B cell (primary cell): ENCODE data around the gene RHCE. TPM values are rescaled to one million over a fixed set of nuclear protein-coding genes. Genes with fewer than 3 reads are reported as not detected.

ENCODE experiments used
- ATAC-seq: fragments of 200-7000 bp; cut with Tn5 transposase; one replicate; pipeline ENCODE4 v1.10.0; 2021; ENCODE audit warnings: low read depth, mild to moderate bottlenecking, moderate number of reproducible peaks, moderate library complexity
- CTCF ChIA-PET: fragments of 350-600 bp; sonication (Branson Sonifier 250); formaldehyde crosslinking; loops from one replicate; lab custom pipeline; 2021; ENCODE audit warnings: antibody characterized with exemption, inconsistent platforms; lab: Charles Lee
- POLR2A ChIA-PET: fragments of 350-600 bp; sonication (Branson Sonifier 250); formaldehyde crosslinking; loops from one replicate; lab custom pipeline; 2021; ENCODE audit warnings: antibody characterized with exemption; lab: Charles Lee
- DNase-seq: peaks from one replicate; pipeline ENCODE4 v3.0.0; 2013
- H2AFZ ChIP-seq: 2 replicates; pipeline ENCODE4 v1.6.1; 2012; ENCODE audit warnings: mild to moderate bottlenecking, low read depth, low read length; ENCODE audit not compliant: insufficient read depth, poor library complexity, severe bottlenecking
- H3K27ac ChIP-seq, 2 donors: 1 replicate in 1 of 2; 2 replicates in 1 of 2; pipeline ENCODE4 v1.5.1; 2012 to 2013; ENCODE audit warnings: low read length in 2 of 2, mild to moderate bottlenecking in 2 of 2, moderate library complexity in 1 of 2
- H3K27me3 ChIP-seq, 4 experiments: fragments of 200-600 bp in 1 of 4; sonication (generic) in 1 of 4; replicated peaks in 1 of 4; 1 replicate in 2 of 4; 2 replicates in 2 of 4; pipeline versions ENCODE4 v1.6.1 to v1.7.0; 2013 to 2016; ENCODE audit warnings: low read length in 3 of 4, mild to moderate bottlenecking in 2 of 4, mixed read lengths in 1 of 4, moderate library complexity in 1 of 4; ENCODE audit not compliant: insufficient read depth in 4 of 4, control insufficient read depth in 3 of 4; ENCODE audit errors: control extremely low read depth in 1 of 4
- H3K36me3 ChIP-seq, 2 experiments: replicated peaks in 1 of 2; 1 replicate in 1 of 2; 2 replicates in 1 of 2; pipeline versions ENCODE4 v1.6.1 to v1.7.1; 2013; ENCODE audit warnings: low read length in 1 of 2; ENCODE audit not compliant: insufficient read depth in 2 of 2, control insufficient read depth in 1 of 2; ENCODE audit errors: control extremely low read depth in 1 of 2, extremely low read depth in 1 of 2
- H3K4me1 ChIP-seq, 2 donors: fragments of 200-600 bp in 1 of 2; sonication (generic) in 1 of 2; 1 replicate in 1 of 2; 2 replicates in 1 of 2; pipeline versions ENCODE4 v1.5.1 to v1.6.1; 2013 to 2017; ENCODE audit warnings: low read length in 2 of 2; ENCODE audit not compliant: control insufficient read depth in 2 of 2, insufficient read depth in 2 of 2
- H3K4me2 ChIP-seq: replicated peaks from 2 replicates; pipeline ENCODE3; 2012; ENCODE audit warnings: mild to moderate bottlenecking, low read depth, low read length; ENCODE audit not compliant: poor library complexity, severe bottlenecking
- H3K4me3 ChIP-seq, 5 experiments: fragments of 200-600 bp in 1 of 5; sonication (generic) in 1 of 5; 1 replicate in 3 of 5; 2 replicates in 2 of 5; pipeline versions ENCODE4 v1.5.1 to v1.7.0; 2011 to 2016; ENCODE audit warnings: low read length in 4 of 5, mild to moderate bottlenecking in 4 of 5, low read depth in 2 of 5, control low read depth in 1 of 5, moderate library complexity in 1 of 5; ENCODE audit not compliant: insufficient read depth in 1 of 5; ENCODE audit errors: control extremely low read depth in 1 of 5, extremely low read depth in 1 of 5
- H3K79me2 ChIP-seq: fragments of 200-600 bp; sonication (generic); one replicate; pipeline ENCODE4 v1.6.0; 2016; ENCODE audit warnings: low read length; ENCODE audit not compliant: control insufficient read depth, insufficient read depth
- H3K9ac ChIP-seq: fragments of 200-600 bp; sonication (generic); 2 replicates; pipeline ENCODE4 v1.6.1; 2017; ENCODE audit warnings: mild to moderate bottlenecking, low read length, moderate library complexity
- H3K9me3 ChIP-seq, 3 donors: one replicate each; pipeline versions ENCODE4 v1.6.1 to v1.7.1; 2013; ENCODE audit warnings: low read length in 2 of 3; ENCODE audit not compliant: control insufficient read depth in 2 of 3, insufficient read depth in 1 of 3; ENCODE audit errors: control extremely low read depth in 1 of 3
- H4K20me1 ChIP-seq: 2 replicates; pipeline ENCODE4 v1.6.0; 2012; ENCODE audit warnings: mild to moderate bottlenecking, low read length; ENCODE audit not compliant: insufficient read depth, control insufficient read depth, poor library complexity, severe bottlenecking
- H3K27ac Mint-ChIP-seq: one replicate; pipeline ENCODE4 v1.8.0; 2021; ENCODE audit warnings: mixed read lengths
- H3K27me3 Mint-ChIP-seq: one replicate; pipeline ENCODE4 v1.8.0; 2021; ENCODE audit warnings: mixed read lengths
- H3K4me1 Mint-ChIP-seq: one replicate; pipeline ENCODE4 v1.8.0; 2021; ENCODE audit warnings: mixed read lengths
- H3K4me3 Mint-ChIP-seq: one replicate; pipeline ENCODE4 v1.8.0; 2021; ENCODE audit warnings: mixed read lengths
- H3K9me3 Mint-ChIP-seq: one replicate; pipeline ENCODE4 v1.8.0; 2022; ENCODE audit warnings: mixed read lengths; ENCODE audit not compliant: insufficient read depth
- EZH2 ChIP-seq: IDR thresholded peaks from 2 replicates; pipeline ENCODE4 v1.6.1; 2012; ENCODE audit warnings: borderline replicate concordance, low read depth, mild to moderate bottlenecking, moderate library complexity, low read length; ENCODE audit not compliant: insufficient read depth, poor library complexity, severe bottlenecking
- WGBS: methylation state at CpG from one replicate; pipeline ENCODE4 v1.1.5; 2013; ENCODE audit warnings: missing lambda C conversion rate; ENCODE audit not compliant: insufficient coverage; 5-methylcytosine and 5-hydroxymethylcytosine counted together
- intact Hi-C: fragments of 100-400 bp; cut with micrococcal nuclease; formaldehyde crosslinking; loops from one replicate; pipeline ENCODE4 v1.10.0; 2022
- polyA plus RNA-seq: library from polyadenylated mRNA; depleted of rRNA; stranded (reverse); fragments of >200 nt; gene quantifications from 2 replicates; pipeline ENCODE4 v1.2.3, GENCODE V29; 2012
- total RNA-seq, 2 donors: library from RNA; stranded (reverse); fragments of 120-200 nt in 1 of 2; gene quantifications; 1 replicate in 1 of 2; 2 replicates in 1 of 2; pipeline versions ENCODE4 v1.2.3 to v1.2.4, GENCODE V29; 2013 to 2022
- TF ChIP-seq, protein P1 (sequence below): fragments of 200-600 bp; IDR thresholded peaks from one replicate; pipeline ENCODE4 v1.8.0; 2022; ENCODE audit warnings: antibody characterized with exemption, mild to moderate bottlenecking

RHCE gene
- total and polyA plus RNA-seq, 2 donors (not counting 1 experiment from before 2014, with no cell fraction given): 0.28 TPM; not detected in 1

DNA sequence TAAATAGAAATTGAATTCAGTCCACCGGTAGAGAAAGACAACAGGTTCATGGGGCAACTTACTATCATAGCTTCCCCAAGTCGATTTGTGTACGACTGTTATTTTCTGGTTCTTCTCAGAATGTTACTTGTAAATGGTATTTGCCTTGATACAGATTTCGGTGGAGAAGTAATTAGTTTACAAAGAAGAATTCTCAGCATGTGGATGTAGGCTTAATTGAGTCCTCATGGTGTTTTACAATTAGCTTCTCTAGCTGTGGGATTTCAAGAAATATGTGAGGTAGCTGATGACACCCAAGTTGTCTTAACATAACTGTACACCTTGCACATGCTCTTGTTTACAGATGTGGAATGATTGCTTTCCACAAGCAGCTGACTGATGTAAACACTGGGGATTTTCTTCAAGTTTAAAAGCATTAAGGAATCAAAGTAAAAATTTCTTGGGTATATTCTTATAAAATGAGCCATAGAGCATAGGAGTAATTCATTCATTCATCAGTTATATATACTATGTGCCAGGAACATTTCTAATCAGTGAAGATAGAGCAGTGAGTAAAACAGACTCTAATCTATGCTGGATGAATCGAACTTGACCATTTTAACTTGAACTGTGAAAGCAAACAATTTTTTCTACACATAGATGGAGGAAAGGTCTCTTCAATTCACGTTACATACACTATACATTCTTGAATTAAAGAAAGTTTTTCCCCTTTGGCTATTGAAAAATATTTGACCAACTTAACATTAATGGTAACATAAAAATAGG lies 11.5 kb upstream of the RHCE start:
- ChIA-PET CTCF (interaction anchor here (0.6 to 1.2 kb wide), 4 partner anchors 55 to 535 kb away, joined by 3 to 6 read pairs (median 4); no protein-coding TSS in a partner anchor), POLR2A (interaction anchor here (0.7 to 2.1 kb wide), 2 partner anchors 123 to 200 kb away, joined by 3 to 7 read pairs; partner anchors contain the start of gene SYF2)
- H3K27me3 Mint-ChIP-seq: no peaks in the 10 kb centered on the region
- peak overlapping the region; percentile 78 for H3K4me2 ChIP-seq
- DNase-seq: no peak
- H3K79me2 ChIP-seq: peaks cover 56% of the 10 kb centered on the region
- H3K4me3 ChIP-seq: peak overlapping the region; percentile 62 to 99 (median 97)
- H4K20me1 ChIP-seq: peaks cover 27% of the 10 kb centered on the region
- H3K9me3 Mint-ChIP-seq: no peaks in the 10 kb centered on the region
- H2AFZ ChIP-seq: peak overlapping the region; percentile 56
- H3K4me3 Mint-ChIP-seq: peak overlapping the region; percentile 87
- peak overlapping the region in 1 of 2 donors; percentile 93 for H3K27ac ChIP-seq
- H3K36me3 ChIP-seq: no peaks in the 10 kb centered on the region
- peak overlapping the region; percentile 83 for H3K9ac ChIP-seq
- H3K27me3 ChIP-seq: no peaks in the 10 kb centered on the region
- peaks cover 52% of the 10 kb centered on the region for H3K4me1 Mint-ChIP-seq
- ATAC-seq: no peak
- WGBS: 0% methylated on average over 1 of the region's 6 CpGs
- H3K27ac Mint-ChIP-seq: peak overlapping the region; percentile 83
- intact Hi-C loops: loop anchor here (2.0 to 5.0 kb wide), 5 partner anchors 95 to 789 kb away; partner anchors contain the start of genes MAN1C1, SRRM1 and TMEM50A
- no peaks in the 10 kb centered on the region for H3K9me3 ChIP-seq
- H3K4me1 ChIP-seq: peaks cover 26 to 42% of the 10 kb centered on the region in 2 donors
- TF ChIP-seq, protein P1, sequence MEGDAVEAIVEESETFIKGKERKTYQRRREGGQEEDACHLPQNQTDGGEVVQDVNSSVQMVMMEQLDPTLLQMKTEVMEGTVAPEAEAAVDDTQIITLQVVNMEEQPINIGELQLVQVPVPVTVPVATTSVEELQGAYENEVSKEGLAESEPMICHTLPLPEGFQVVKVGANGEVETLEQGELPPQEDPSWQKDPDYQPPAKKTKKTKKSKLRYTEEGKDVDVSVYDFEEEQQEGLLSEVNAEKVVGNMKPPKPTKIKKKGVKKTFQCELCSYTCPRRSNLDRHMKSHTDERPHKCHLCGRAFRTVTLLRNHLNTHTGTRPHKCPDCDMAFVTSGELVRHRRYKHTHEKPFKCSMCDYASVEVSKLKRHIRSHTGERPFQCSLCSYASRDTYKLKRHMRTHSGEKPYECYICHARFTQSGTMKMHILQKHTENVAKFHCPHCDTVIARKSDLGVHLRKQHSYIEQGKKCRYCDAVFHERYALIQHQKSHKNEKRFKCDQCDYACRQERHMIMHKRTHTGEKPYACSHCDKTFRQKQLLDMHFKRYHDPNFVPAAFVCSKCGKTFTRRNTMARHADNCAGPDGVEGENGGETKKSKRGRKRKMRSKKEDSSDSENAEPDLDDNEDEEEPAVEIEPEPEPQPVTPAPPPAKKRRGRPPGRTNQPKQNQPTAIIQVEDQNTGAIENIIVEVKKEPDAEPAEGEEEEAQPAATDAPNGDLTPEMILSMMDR: no peak
- no peak for TF ChIP-seq EZH2
